Activated naive CD4-positive, alpha-beta T cell treated with anti-CD3 and anti-CD28 coated beads, Interleukin-2, amount 10 ng/mL, durations not matched to agents 5 hours and 36 hours (primary cell): Measurements from ENCODE around the gene RUNDC1. TPM values are rescaled to one million over a fixed set of nuclear protein-coding genes. Genes with fewer than 3 reads are reported as not detected.

Experiments
- total RNA-seq, 2 experiments: library from RNA; stranded (reverse); gene quantifications; one replicate each; pipeline ENCODE4 v1.2.3, GENCODE V29; 2021

The RUNDC1 gene
- 10 to 100 TPM; 15.6 to 15.7 TPM for total RNA-seq

GRCh38 chr17:42980274-42980765 lies at the start of gene RUNDC1:
RUNDC1 (plus strand) TSS chr17:42980565; CDS start chr17:42980577, 12 bp downstream.

GRCh38 chr17:42964161-42964932 lies 16.0 kb upstream of the RUNDC1 start, which contains the start of gene AARSD1:
AARSD1 (minus strand) TSS chr17:42964454; CDS start chr17:42964440, 14 bp downstream.

GRCh38 chr17:42979511-42980273 lies 673 bp upstream of the RUNDC1 start, which contains the start of gene PTGES3L:
PTGES3L (minus strand) TSS chr17:42980080; CDS start chr17:42980053, 27 bp downstream.

GRCh38 chr17:42997984-42998938 lies 17.9 kb downstream of the RUNDC1 start, which contains the start of gene RPL27:
RPL27 (plus strand) TSS chr17:42998419; CDS start chr17:42998751, 332 bp downstream.

GRCh38 chr17:43006639-43007551 lies 26.5 kb downstream of the RUNDC1 start, which contains the start of gene IFI35:
IFI35 (plus strand) TSS chr17:43006784; CDS start chr17:43006948, 164 bp downstream.

GRCh38 chr17:43021741-43022512 lies 41.6 kb downstream of the RUNDC1 start, which contains the start of gene VAT1:
VAT1 (minus strand) TSS chr17:43022385; CDS start chr17:43022322, 63 bp downstream.

GRCh38 chr17:43024407-43025289 lies 44.3 kb downstream of the RUNDC1 start, which contains the start of gene RND2:
RND2 (plus strand) TSS chr17:43025231; CDS start chr17:43025348, 117 bp downstream.

Other genes starting within 250 kb of the RUNDC1 start
- gene EZH1, start 235.5 kb upstream of the RUNDC1 start, total RNA-seq = 10 to 100 TPM; 56.2 to 66.4 TPM
- not detected for gene RAMP2, start 219.3 kb upstream of the RUNDC1 start, total RNA-seq
- 10 to 100 TPM; 43.7 to 48.8 TPM for gene VPS25, start 207.1 kb upstream of the RUNDC1 start, total RNA-seq
- under 1 TPM; 0.08 to 0.26 TPM for gene WNK4, start 200.0 kb upstream of the RUNDC1 start, total RNA-seq
- gene COA3, start 181.9 kb upstream of the RUNDC1 start, total RNA-seq = 10 to 100 TPM; 37.4 to 40.4 TPM
- under 1 TPM in 1 of 2 experiments, not detected in 1; 0.20 TPM for gene CNTD1, start 181.7 kb upstream of the RUNDC1 start, total RNA-seq
- gene BECN1, start 156.3 kb upstream of the RUNDC1 start, total RNA-seq = 10 to 100 TPM; 83.5 to 93.9 TPM
- gene PSME3, start 147.2 kb upstream of the RUNDC1 start, total RNA-seq = 10 to 100 TPM; 94.2 to 94.6 TPM
- 1 to 10 TPM; 1.1 to 1.2 TPM for gene AOC2, start 136.0 kb upstream of the RUNDC1 start, total RNA-seq
- gene AOC3, start 129.4 kb upstream of the RUNDC1 start, total RNA-seq = under 1 TPM; 0.12 to 0.45 TPM
- not detected for gene G6PC1, start 79.8 kb upstream of the RUNDC1 start, total RNA-seq
- gene AARSD1, start 16.1 kb upstream of the RUNDC1 start, total RNA-seq = 10 to 100 TPM; 32.5 to 37.3 TPM
- gene PTGES3L, start 485 bp upstream of the RUNDC1 start, total RNA-seq = under 1 TPM; 0.26 to 0.38 TPM
- gene RPL27, start 17.9 kb downstream of the RUNDC1 start, total RNA-seq = 1,000 to 10,000 TPM; 1,393 to 1,409 TPM
- gene IFI35, start 26.2 kb downstream of the RUNDC1 start, total RNA-seq = 10 to 100 TPM; 61.5 to 67.3 TPM
- gene VAT1, start 41.8 kb downstream of the RUNDC1 start, total RNA-seq = 10 to 100 TPM; 18.0 to 19.8 TPM
- not detected for gene RND2, start 44.7 kb downstream of the RUNDC1 start, total RNA-seq
- 10 to 100 TPM; 45.9 to 50.7 TPM for gene BRCA1, start 144.8 kb downstream of the RUNDC1 start, total RNA-seq
- gene NBR1, start 190.6 kb downstream of the RUNDC1 start, total RNA-seq = 10 to 100 TPM; 58.7 to 59.5 TPM
- gene TMEM106A, start 231.3 kb downstream of the RUNDC1 start, total RNA-seq = 10 to 100 TPM; 15.1 to 15.6 TPM
- gene CCDC200, start 248.1 kb downstream of the RUNDC1 start, total RNA-seq = not detected